Measurements from ENCODE around the gene PRSS50. TPM values are rescaled to one million over a fixed set of nuclear protein-coding genes. Genes with fewer than 3 reads are reported as not detected.

The PRSS50 gene
- total and polyA plus RNA-seq, 3 donors from 2014 or later, result 0.92 to 6.2 (median 3.8) TPM

GRCh38 chr3:46672349-46672695 is 45.3 kb downstream of the PRSS50 start:
- H3K27me3 ChIP-seq, result no peaks in the 10 kb centered on the region
- no peak for DNase-seq
- intact Hi-C loops (cut with DNase I; ENCODE audit: low total_unique reads), result no loop called here
- no peaks in the 10 kb centered on the region for H3K4me1 ChIP-seq
- H3K4me3 ChIP-seq, result no peak overlapping the region
- TF ChIP-seq CTCF (IDR thresholded peaks at IDR 0.05) (no peak), POLR2A (IDR thresholded peaks at IDR 0.05) (no peak)
- H3K9me3 ChIP-seq, result no peaks in the 10 kb centered on the region
- H3K36me3 ChIP-seq (ENCODE audit: low read depth, missing control alignments), result no peaks in the 10 kb centered on the region
- no peak overlapping the region for H3K27ac ChIP-seq
- WGBS, 2 donors, result 93 to 94% methylated on average over 6 of the region's 6 CpGs

DNA sequence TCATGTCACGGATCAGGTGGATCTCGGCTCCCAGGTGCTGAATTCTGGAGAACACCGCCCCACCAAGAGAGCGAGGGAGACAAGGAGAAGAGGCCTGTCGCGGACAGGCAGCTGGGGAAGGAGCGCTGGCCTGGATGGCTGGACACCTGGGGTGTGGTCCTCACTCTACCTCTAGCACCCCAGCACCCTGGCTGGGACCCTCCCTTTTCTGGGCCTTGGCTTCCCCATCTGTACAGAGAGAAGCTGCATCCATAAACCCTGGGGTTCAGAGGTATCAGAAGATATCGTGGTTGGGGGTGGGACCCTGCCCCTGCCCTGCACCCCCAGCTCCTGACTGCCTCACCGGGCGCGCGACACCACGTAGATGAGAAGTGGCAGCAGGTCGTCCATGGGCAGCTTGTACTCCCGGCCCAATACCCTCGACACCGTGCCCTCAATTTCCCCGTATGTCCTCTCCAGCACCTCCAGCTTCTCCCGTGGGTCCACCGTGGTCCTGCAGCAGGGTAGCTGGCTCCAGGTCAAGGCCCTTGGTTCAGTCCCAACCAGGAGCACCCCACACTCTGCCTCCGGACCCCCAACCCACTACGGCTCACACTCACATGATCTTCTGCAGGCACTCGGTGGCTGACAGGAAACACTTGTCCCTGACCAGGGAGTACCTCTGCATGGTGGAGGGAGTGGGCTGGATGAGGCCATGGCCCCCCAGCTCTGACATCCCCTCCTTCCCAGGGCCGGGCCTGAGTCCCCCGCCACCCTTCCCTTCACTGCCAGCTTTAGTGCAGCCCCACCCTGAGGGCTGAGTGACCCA is 45.9 kb downstream of the PRSS50 start:
- no peak for TF ChIP-seq CTCF (IDR thresholded peaks at IDR 0.05)
- TF ChIP-seq POLR2A (IDR thresholded peaks at IDR 0.05), result no peak
- H3K4me3 ChIP-seq, result no peak overlapping the region
- no peaks in the 10 kb centered on the region for H3K27me3 ChIP-seq
- intact Hi-C loops (cut with DNase I; ENCODE audit: low total_unique reads), result no loop called here
- no peak for DNase-seq
- no peaks in the 10 kb centered on the region for H3K9me3 ChIP-seq
- no peaks in the 10 kb centered on the region for H3K36me3 ChIP-seq (ENCODE audit: low read depth, missing control alignments)
- no peak overlapping the region for H3K27ac ChIP-seq
- WGBS, 2 donors, result 92 to 99% methylated on average over 20 to 25 of the region's 25 CpGs
- H3K4me1 ChIP-seq, result no peaks in the 10 kb centered on the region

DNA sequence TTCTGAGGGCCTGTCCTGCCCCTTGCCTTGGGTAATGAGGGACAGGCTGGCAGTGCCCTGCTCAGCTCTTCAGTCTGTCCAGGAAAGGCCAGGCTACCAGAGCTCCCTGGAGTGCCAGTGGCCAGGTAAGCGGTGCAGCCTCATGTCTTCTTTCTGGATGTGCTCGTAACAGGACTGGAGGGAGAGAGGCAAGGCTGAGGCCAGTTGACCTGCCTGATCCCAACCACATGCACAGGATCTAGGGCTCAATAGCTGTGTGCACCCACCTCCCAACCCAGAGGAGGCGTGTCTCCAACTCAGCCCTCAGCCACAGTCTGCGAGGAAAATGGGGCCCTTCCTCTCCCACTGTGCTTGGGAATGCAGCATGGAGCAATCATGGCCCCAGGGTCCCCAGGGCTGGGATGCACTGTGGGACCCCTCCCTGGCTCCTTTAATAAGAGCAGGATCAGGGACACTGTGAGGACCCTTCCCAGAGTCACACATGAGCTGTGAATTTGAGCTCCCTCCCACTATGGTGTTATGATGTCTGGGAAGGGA is 46.7 kb downstream of the PRSS50 start:
- Histone ChIP-seq H3K4me1 (no peaks in the 10 kb centered on the region), H3K9me3 (no peaks in the 10 kb centered on the region), H3K27me3 (no peaks in the 10 kb centered on the region), H3K36me3 (ENCODE audit: low read depth, missing control alignments) (no peaks in the 10 kb centered on the region), H3K27ac (no peak overlapping the region), H3K4me3 (no peak overlapping the region)
- 94 to 97% methylated on average over 3 to 4 of the region's 4 CpGs for WGBS, 2 donors
- no peak for TF ChIP-seq POLR2A (IDR thresholded peaks at IDR 0.05)
- DNase-seq, result no peak
- intact Hi-C loops (cut with DNase I; ENCODE audit: low total_unique reads), result no loop called here

DNA sequence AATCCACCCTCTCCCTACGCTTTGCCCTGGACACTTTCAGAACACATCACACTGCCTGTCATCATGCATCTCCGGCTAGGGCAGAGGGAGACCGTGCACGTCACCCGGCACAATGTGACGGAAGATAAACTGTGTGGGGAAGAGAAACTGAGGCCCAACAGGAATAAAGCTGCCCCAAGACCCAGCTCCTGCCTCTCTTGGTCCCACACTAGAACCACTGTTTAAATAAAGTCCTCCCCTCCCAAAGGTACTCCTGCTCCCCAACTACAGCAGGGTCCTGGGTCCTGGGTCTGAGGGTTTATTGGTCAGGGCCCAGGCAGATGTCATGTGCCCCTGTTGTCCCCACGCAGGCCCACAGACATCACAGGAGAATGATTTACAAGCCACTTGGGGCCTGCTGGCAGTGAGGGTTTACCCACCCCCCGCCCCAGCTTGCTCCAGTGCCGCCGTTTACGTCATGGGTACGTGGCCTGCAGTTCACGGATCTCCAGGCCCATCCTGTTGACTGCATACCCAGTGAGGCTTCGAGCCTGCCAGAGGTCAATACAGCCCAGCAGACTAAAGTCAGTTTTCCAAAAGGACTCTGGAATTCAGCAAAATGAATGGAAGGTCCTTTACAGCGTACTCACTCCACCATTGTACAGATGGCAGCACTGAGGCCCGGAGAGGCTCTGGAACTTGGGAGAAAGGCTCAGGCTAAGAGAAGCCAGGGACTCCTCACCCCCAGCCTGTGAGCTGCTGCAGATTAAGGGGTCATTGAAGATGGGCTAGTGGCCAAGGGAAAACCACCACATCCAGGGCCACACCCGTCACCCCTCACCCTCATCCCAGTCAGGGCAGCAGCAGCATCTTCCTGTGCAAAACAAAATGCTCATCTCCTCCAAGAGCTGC is 47.4 kb downstream of the PRSS50 start:
- no peak overlapping the region for H3K4me3 ChIP-seq
- intact Hi-C loops (cut with DNase I; ENCODE audit: low total_unique reads), result no loop called here
- no peaks in the 10 kb centered on the region for H3K9me3 ChIP-seq
- no peak for TF ChIP-seq CTCF (IDR thresholded peaks at IDR 0.05)
- no peak for TF ChIP-seq POLR2A (IDR thresholded peaks at IDR 0.05)
- H3K4me1 ChIP-seq, result no peaks in the 10 kb centered on the region
- 84 to 85% methylated on average over 10 to 17 of the region's 17 CpGs for WGBS, 2 donors
- H3K27me3 ChIP-seq, result no peaks in the 10 kb centered on the region
- DNase-seq, result no peak
- H3K36me3 ChIP-seq (ENCODE audit: low read depth, missing control alignments), result no peaks in the 10 kb centered on the region
- no peak overlapping the region for H3K27ac ChIP-seq
